HCT116 (cell line): Measurements from ENCODE around the gene HORMAD2. TPM values are rescaled to one million over a fixed set of nuclear protein-coding genes. Genes with fewer than 3 reads are reported as not detected.
A peak's percentile ranks its signal among the peaks of the same experiment; 100 is the strongest.

ENCODE experiments used
- ATAC-seq: fragments of 200-7000 bp; cut with Tn5 transposase; 2 replicates; pipeline ENCODE4 v1.9.1; 2020; ENCODE audit warnings: mild to moderate bottlenecking, moderate library complexity
- BruUV-seq: library from RNA; stranded (reverse); fragments of 400-500 nt; replicated peaks from 2 replicates; lab custom pipeline; 2021; lab: Mats Ljungman, UMichigan
- CTCF ChIA-PET: fragments of 300-600 bp; sonication (Branson Sonifier 250); formaldehyde crosslinking; loops from one replicate; lab custom pipeline; 2021; ENCODE audit warnings: antibody characterized with exemption; lab: Charles Lee
- POLR2A ChIA-PET: fragments of 300-600, 350-600 bp; sonication (Branson Sonifier 250); formaldehyde crosslinking; loops from one replicate; lab custom pipeline; 2021; ENCODE audit warnings: antibody characterized with exemption; lab: Charles Lee
- RAD21 ChIA-PET, 2 experiments: fragments of 300-600 bp; sonication (Branson Sonifier 250); formaldehyde crosslinking; loops; one replicate each; lab custom pipeline; 2023; ENCODE audit warnings: low total read pairs in 2 of 2; ENCODE audit not compliant: uncharacterized antibody in 2 of 2, unreplicated experiment in 2 of 2, low non-redundant PET in 1 of 2; lab: Charles Lee
- DNase-seq: peaks from one replicate; pipeline ENCODE4 v3.0.0-alpha.2; 2010; ENCODE audit warnings: low read depth, low spot score
- H2AFZ ChIP-seq: fragments of 200-600 bp; shearing (Covaris generic), sonication (generic); 2 replicates; pipeline ENCODE4 v1.6.1; 2017; ENCODE audit warnings: low read depth, mixed run types, mixed read lengths, antibody characterized with exemption, low read length; ENCODE audit not compliant: poor library complexity, severe bottlenecking
- H3K27ac ChIP-seq: 2 replicates; pipeline ENCODE4 v1.5.1; 2012; ENCODE audit warnings: low read depth, low read length
- H3K27me3 ChIP-seq: fragments of 200-600 bp; sonication (generic); 2 replicates; pipeline ENCODE4 v1.6.1; 2016; ENCODE audit warnings: mixed run types, low read length, mixed read lengths; ENCODE audit not compliant: insufficient read depth
- H3K36me3 ChIP-seq, 2 experiments: fragments of 200-500 bp in 1 of 2; fragments of 200-600 bp in 1 of 2; sonication (Bioruptor generic) in 1 of 2; sonication (generic) in 1 of 2; 2 replicates each; pipeline versions ENCODE4 v1.5.1 to v1.6.1; 2014 to 2016; ENCODE audit warnings: low read length in 2 of 2, inconsistent platforms in 1 of 2, mixed read lengths in 1 of 2, mixed run types in 1 of 2; ENCODE audit not compliant: insufficient read depth in 2 of 2, control insufficient read depth in 1 of 2
- H3K4me1 ChIP-seq, 2 experiments: fragments of 200-600 bp in 1 of 2; sonication (generic) in 1 of 2; 2 replicates each; pipeline versions ENCODE4 v1.5.1 to v1.6.1; 2012 to 2017; ENCODE audit warnings: low read length in 2 of 2, inconsistent platforms in 1 of 2, mild to moderate bottlenecking in 1 of 2, mixed read lengths in 1 of 2, mixed run types in 1 of 2, moderate library complexity in 1 of 2; ENCODE audit not compliant: insufficient read depth in 2 of 2, control insufficient read depth in 1 of 2
- H3K4me2 ChIP-seq: fragments of 200-600 bp; sonication (generic); 2 replicates; pipeline ENCODE4 v1.6.1; 2017; ENCODE audit warnings: mixed run types, low read length, mixed read lengths
- H3K4me3 ChIP-seq, 2 experiments: fragments of 200-600 bp in 1 of 2; sonication (generic) in 1 of 2; replicated peaks in 1 of 2; 2 replicates each; pipeline ENCODE4 v1.5.1; 2011 to 2016; ENCODE audit warnings: low read length in 2 of 2, control low read depth in 1 of 2, low read depth in 1 of 2, mild to moderate bottlenecking in 1 of 2, mixed read lengths in 1 of 2, mixed run types in 1 of 2
- H3K79me2 ChIP-seq: fragments of 200-600 bp; sonication (generic); 2 replicates; pipeline ENCODE4 v1.6.1; 2017; ENCODE audit warnings: mild to moderate bottlenecking, mixed run types, low read length, moderate library complexity, mixed read lengths; ENCODE audit not compliant: insufficient read depth
- H3K9ac ChIP-seq: fragments of 200-600 bp; sonication (generic); 2 replicates; pipeline ENCODE4 v1.6.1; 2016; ENCODE audit warnings: low read length, mixed read lengths
- H3K9me2 ChIP-seq: fragments of 200-600 bp; sonication (generic), shearing (Covaris generic); 2 replicates; pipeline ENCODE4 v1.6.1; 2017; ENCODE audit warnings: mixed run types, mild to moderate bottlenecking, moderate library complexity; ENCODE audit not compliant: insufficient read depth
- H3K9me3 ChIP-seq, 2 experiments: fragments of 200-500 bp in 1 of 2; fragments of 200-600 bp in 1 of 2; sonication (Bioruptor generic) in 1 of 2; sonication (generic) in 1 of 2; 2 replicates each; pipeline ENCODE4 v1.6.1; 2014 to 2017; ENCODE audit warnings: low read length in 2 of 2, mixed read lengths in 2 of 2, inconsistent platforms in 1 of 2, low read depth in 1 of 2, mild to moderate bottlenecking in 1 of 2, mixed run types in 1 of 2, moderate library complexity in 1 of 2; ENCODE audit not compliant: control insufficient read depth in 1 of 2, insufficient read depth in 1 of 2
- H4K20me1 ChIP-seq: fragments of 200-600 bp; sonication (generic), shearing (Covaris generic); 2 replicates; pipeline ENCODE4 v1.6.1; 2017; ENCODE audit warnings: mixed run types, mild to moderate bottlenecking, moderate library complexity; ENCODE audit not compliant: insufficient read depth
- ATF3 ChIP-seq: IDR thresholded peaks from 2 replicates; pipeline ENCODE4 v1.6.1; 2012
- CBX3 ChIP-seq: IDR thresholded peaks from 2 replicates; pipeline ENCODE4 v1.6.1; 2012; ENCODE audit warnings: low read depth
- CTCF ChIP-seq, 3 experiments: fragments of 200-600 bp in 1 of 3; sonication (generic) in 1 of 3; IDR thresholded peaks in 2 of 3; conservative IDR thresholded peaks in 1 of 3; 2 replicates each; pipeline ENCODE4 v1.5.1; 2012 to 2017; ENCODE audit warnings: low read depth in 2 of 3, low read length in 2 of 3, antibody characterized with exemption in 1 of 3, borderline replicate concordance in 1 of 3, control low read depth in 1 of 3, mild to moderate bottlenecking in 1 of 3, mixed read lengths in 1 of 3, mixed run types in 1 of 3, moderate library complexity in 1 of 3; ENCODE audit not compliant: insufficient read depth in 1 of 3
- EGR1 ChIP-seq: IDR thresholded peaks from 2 replicates; pipeline ENCODE4 v1.6.1; 2012; ENCODE audit warnings: low read depth
- ELF1 ChIP-seq: IDR thresholded peaks from 2 replicates; pipeline ENCODE4 v1.6.1; 2012; ENCODE audit warnings: low read depth, borderline replicate concordance
- EZH2phosphoT487 ChIP-seq: fragments of 200-600 bp; IDR thresholded peaks from 2 replicates; pipeline ENCODE4 v1.6.1; 2018; ENCODE audit warnings: antibody characterized with exemption, borderline replicate concordance
- JUND ChIP-seq: IDR thresholded peaks from 2 replicates; pipeline ENCODE4 v1.6.1; 2012
- RAD21 ChIP-seq: IDR thresholded peaks from 2 replicates; pipeline ENCODE4 v1.6.1; 2012; ENCODE audit warnings: low read depth, mild to moderate bottlenecking
- SIN3A ChIP-seq: IDR thresholded peaks from 2 replicates; pipeline ENCODE4 v1.6.1; 2012; ENCODE audit warnings: low read depth
- YY1 ChIP-seq: IDR thresholded peaks from 2 replicates; pipeline ENCODE4 v1.6.1; 2011; ENCODE audit warnings: low read length, low read depth, moderate library complexity, mild to moderate bottlenecking; ENCODE audit not compliant: insufficient replicate concordance; ENCODE audit errors: extremely low read depth
- intact Hi-C: fragments of 100-400 bp; cut with micrococcal nuclease; formaldehyde crosslinking; loops from 2 replicates; pipeline ENCODE4 v1.10.0; 2022
- total RNA-seq: library from RNA; stranded (reverse); gene quantifications from one replicate; pipeline ENCODE4 v1.2.1, GENCODE V29; 2021; ENCODE audit not compliant: unreplicated experiment

HORMAD2 gene
- total RNA-seq, 1 experiment from 2014 or later: not detected

GRCh38 chr22:30033901-30034300, 46.4 kb upstream of the HORMAD2 start:
- Histone ChIP-seq H3K9me2 (no peaks in the 10 kb centered on the region), H3K4me2 (no peak overlapping the region), H3K4me3 (no peak overlapping the region), H3K9ac (no peak overlapping the region), H3K9me3 (no peaks in the 10 kb centered on the region), H4K20me1 (no peaks in the 10 kb centered on the region), H2AFZ (no peak overlapping the region), H3K79me2 (no peaks in the 10 kb centered on the region), H3K27ac (no peak overlapping the region), H3K36me3 (no peaks in the 10 kb centered on the region), H3K27me3 (no peaks in the 10 kb centered on the region), H3K4me1 (peaks cover 6 to 20% of the 10 kb centered on the region in 2 experiments)
- ATAC-seq (no peak), DNase-seq (no peak)
- no TSS peak for BruUV-seq
- intact Hi-C loops: no loop called here
- CTCF ChIA-PET: interaction anchor here (0.8 to 1.0 kb wide), 2 partner anchors 29 to 55 kb away, joined by 3 read pairs; no protein-coding TSS in a partner anchor
- no peak for TF ChIP-seq ATF3
- TF ChIP-seq CBX3: no peak
- no peak for TF ChIP-seq JUND
- no peak for TF ChIP-seq RAD21
- no peak for TF ChIP-seq SIN3A
- no peak for TF ChIP-seq YY1
- TF ChIP-seq EZH2phosphoT487: no peak
- TF ChIP-seq ELF1: no peak
- no peak for TF ChIP-seq EGR1
- RAD21 ChIA-PET: no interaction called here
- POLR2A ChIA-PET: no interaction called here

GRCh38 chr22:30036656-30037055, 43.6 kb upstream of the HORMAD2 start:
- CTCF ChIA-PET: no interaction called here
- Histone ChIP-seq H3K4me1 (peaks cover 6 to 20% of the 10 kb centered on the region in 2 experiments), H3K9me3 (no peaks in the 10 kb centered on the region), H3K79me2 (no peaks in the 10 kb centered on the region), H3K27ac (no peak overlapping the region), H3K36me3 (no peaks in the 10 kb centered on the region), H4K20me1 (no peaks in the 10 kb centered on the region), H3K9me2 (no peaks in the 10 kb centered on the region), H3K27me3 (no peaks in the 10 kb centered on the region), H2AFZ (no peak overlapping the region), H3K9ac (no peak overlapping the region), H3K4me3 (no peak overlapping the region), H3K4me2 (peak overlapping the region; percentile 27; the same call in 1 of the 2 replicates)
- intact Hi-C loops: no loop called here
- no TSS peak for BruUV-seq
- peak; percentile 81 for ATAC-seq
- TF ChIP-seq JUND: peak; percentile 30; the same call in 1 of the 2 replicates
- TF ChIP-seq CTCF (IDR thresholded peaks at IDR 0.05 in 2 of 3, conservative IDR thresholded peaks at IDR 0.05 in 1 of 3; ENCODE audit: borderline replicate concordance in 1 of 3, insufficient read depth in 1 of 3, low read depth in 2 of 3, low read length in 2 of 3): no peak
- DNase-seq: peak; percentile 16
- RAD21 ChIA-PET: no interaction called here
- POLR2A ChIA-PET: no interaction called here
